Endothelial cell of umbilical vein (primary cell): ENCODE measurements around the gene SELENBP1. TPM values are rescaled to one million over a fixed set of nuclear protein-coding genes. Genes with fewer than 3 reads are reported as not detected.

Experiments
- BruUV-seq: library from RNA; stranded (reverse); fragments of 400-500 nt; replicated peaks from 2 replicates; lab custom pipeline; 2021; lab: Mats Ljungman, UMichigan
- CTCF ChIA-PET: fragments of 300-600, 350-600 bp; sonication (Branson Sonifier 250); formaldehyde crosslinking; loops from one replicate; lab custom pipeline; 2021; ENCODE audit warnings: antibody characterized with exemption, inconsistent platforms; lab: Charles Lee
- POLR2A ChIA-PET: fragments of 300-600, 350-600 bp; sonication (Branson Sonifier 250); formaldehyde crosslinking; loops from one replicate; lab custom pipeline; 2021; ENCODE audit warnings: antibody characterized with exemption, inconsistent platforms; lab: Charles Lee
- DNase-seq: peaks from one replicate; pipeline ENCODE4 v3.0.0-alpha.2; 2011; ENCODE audit warnings: low read depth, low spot score
- FAIRE-seq: peaks from 2 replicates; lab custom pipeline; 2011; peaks lifted over from hg19 to GRCh38; lab: Jason Lieb, UNC
- H2AFZ ChIP-seq: 2 replicates; pipeline ENCODE4 v1.6.0; 2012; ENCODE audit warnings: low read depth, low read length, control low read depth, inconsistent platforms
- H3K27ac ChIP-seq: 2 replicates; pipeline ENCODE4 v1.5.1; 2011; ENCODE audit warnings: low read depth, mild to moderate bottlenecking, control low read depth, low read length, moderate library complexity; ENCODE audit not compliant: insufficient read depth
- H3K27me3 ChIP-seq, 2 experiments: 2 replicates each; pipeline versions ENCODE4 v1.6.0 to v1.6.1; 2011; ENCODE audit warnings: low read length in 2 of 2, mixed read lengths in 1 of 2; ENCODE audit not compliant: control insufficient read depth in 2 of 2, insufficient read depth in 2 of 2
- H3K36me3 ChIP-seq, 2 experiments: 2 replicates in 1 of 2; 3 replicates in 1 of 2; pipeline ENCODE4 v1.5.1; 2011; ENCODE audit warnings: low read length in 2 of 2, mild to moderate bottlenecking in 1 of 2, moderate library complexity in 1 of 2; ENCODE audit not compliant: control insufficient read depth in 2 of 2, insufficient read depth in 2 of 2; ENCODE audit errors: extremely low read depth in 1 of 2
- H3K4me1 ChIP-seq: 3 replicates; pipeline ENCODE4 v1.5.1; 2011; ENCODE audit warnings: mild to moderate bottlenecking, low read length; ENCODE audit not compliant: control insufficient read depth, insufficient read depth; ENCODE audit errors: extremely low read depth
- H3K4me2 ChIP-seq: 2 replicates; pipeline ENCODE4 v1.6.1; 2011; ENCODE audit warnings: low read length, control low read depth, mixed read lengths; ENCODE audit not compliant: insufficient read depth
- H3K4me3 ChIP-seq, 3 experiments: fragments of 200-600 bp in 1 of 3; sonication (generic), shearing (Covaris generic) in 1 of 3; replicated peaks in 1 of 3; 2 replicates each; pipeline ENCODE4 v1.5.1; 2011 to 2016; ENCODE audit warnings: control low read depth in 3 of 3, low read length in 3 of 3, mild to moderate bottlenecking in 2 of 3, inconsistent platforms in 1 of 3, low read depth in 1 of 3, moderate library complexity in 1 of 3; ENCODE audit not compliant: insufficient read depth in 1 of 3
- H3K79me2 ChIP-seq: 2 replicates; pipeline ENCODE4 v1.6.0; 2012; ENCODE audit warnings: low read length, inconsistent platforms; ENCODE audit not compliant: control insufficient read depth, insufficient read depth
- H3K9ac ChIP-seq: replicated peaks from 2 replicates; pipeline ENCODE3; 2011; ENCODE audit warnings: low read length, control low read depth; ENCODE audit not compliant: insufficient read depth; ENCODE audit errors: extremely low read depth
- H3K9me1 ChIP-seq: replicated peaks from 3 replicates; pipeline ENCODE4 v1.6.0; 2011; ENCODE audit warnings: mild to moderate bottlenecking, low read length; ENCODE audit not compliant: control insufficient read depth, insufficient read depth; ENCODE audit errors: extremely low read depth
- H3K9me3 ChIP-seq: replicated peaks from 2 replicates; pipeline ENCODE4 v1.5.1; 2012; ENCODE audit warnings: low read length, inconsistent platforms; ENCODE audit not compliant: control insufficient read depth, insufficient read depth
- H4K20me1 ChIP-seq: replicated peaks from 2 replicates; pipeline ENCODE3; 2011; ENCODE audit warnings: mild to moderate bottlenecking, low read length; ENCODE audit not compliant: control insufficient read depth, insufficient read depth; ENCODE audit errors: extremely low read depth
- CTCF ChIP-seq, 2 donors: IDR thresholded peaks; 1 replicate in 1 of 2; 2 replicates in 1 of 2; pipeline ENCODE4 v1.5.1; 2011; ENCODE audit warnings: low read length in 2 of 2, mild to moderate bottlenecking in 2 of 2, moderate library complexity in 2 of 2, control low read depth in 1 of 2, inconsistent platforms in 1 of 2, low read depth in 1 of 2; ENCODE audit not compliant: insufficient read depth in 1 of 2; ENCODE audit errors: extremely low read depth in 1 of 2
- EZH2 ChIP-seq: IDR thresholded peaks from 2 replicates; pipeline ENCODE4 v1.6.1; 2012; ENCODE audit warnings: borderline replicate concordance, low read depth, mild to moderate bottlenecking, moderate library complexity, low read length, inconsistent platforms; ENCODE audit not compliant: severe bottlenecking
- FOS ChIP-seq: IDR thresholded peaks from 2 replicates; pipeline ENCODE4 v1.6.1; 2011; ENCODE audit warnings: mild to moderate bottlenecking, low read length, moderate library complexity, borderline replicate concordance; ENCODE audit not compliant: insufficient read depth
- GATA2 ChIP-seq: IDR thresholded peaks from 2 replicates; pipeline ENCODE4 v1.7.0; 2011; ENCODE audit warnings: low read depth, mild to moderate bottlenecking, moderate library complexity, mixed read lengths, low read length; ENCODE audit not compliant: insufficient read length, insufficient read depth
- JUN ChIP-seq: IDR thresholded peaks from 2 replicates; pipeline ENCODE4 v1.6.1; 2011; ENCODE audit warnings: borderline replicate concordance, low read depth; ENCODE audit not compliant: insufficient read length, insufficient read depth
- MAX ChIP-seq: IDR thresholded peaks from 2 replicates; pipeline ENCODE4 v1.6.1; 2011; ENCODE audit not compliant: insufficient read depth, insufficient read length
- MYC ChIP-seq: IDR thresholded peaks from one replicate; pipeline ENCODE4 v1.6.1; 2011; ENCODE audit warnings: mild to moderate bottlenecking, low read depth, low read length
- POLR2A ChIP-seq: IDR thresholded peaks from 2 replicates; pipeline ENCODE4 v1.6.1; 2012; ENCODE audit warnings: low read depth, mild to moderate bottlenecking, control low read depth, low read length
- POLR2AphosphoS5 ChIP-seq: IDR thresholded peaks from 2 replicates; pipeline ENCODE4 v1.6.1; 2012; ENCODE audit warnings: low read depth, mild to moderate bottlenecking, control low read depth, low read length, moderate library complexity; ENCODE audit not compliant: insufficient read depth
- dilution Hi-C: fragments of 300-500 bp; cut with MboI; formaldehyde crosslinking; loops from one replicate; pipeline ENCODE4 v1.15.0; 2019; ENCODE audit warnings: low sequenced_read_pairs; ENCODE audit not compliant: extremely low pct_ligation_motif_present
- intact Hi-C: fragments of 100-400 bp; cut with micrococcal nuclease; formaldehyde crosslinking; loops from one replicate; pipeline ENCODE4 v1.10.0; 2022
- polyA plus RNA-seq, 4 experiments: library from polyadenylated mRNA; depleted of rRNA in 3 of 4; stranded (reverse) in 3 of 4; unstranded in 1 of 4; fragments of >200 nt; gene quantifications; 2 replicates each; pipeline versions ENCODE4 v1.2.1 to v1.2.3, GENCODE V29; 2011 to 2012; ENCODE audit warnings: missing spikeins in 1 of 4
- total RNA-seq: library from RNA; stranded (reverse); gene quantifications from 2 replicates; pipeline ENCODE4 v1.2.3, GENCODE V29; 2021

Gene SELENBP1
- total and polyA plus RNA-seq, 2 donors (not counting 3 experiments of a cell fraction or from before 2014, with no cell fraction given): 18.0 to 40.6 TPM

DNA sequence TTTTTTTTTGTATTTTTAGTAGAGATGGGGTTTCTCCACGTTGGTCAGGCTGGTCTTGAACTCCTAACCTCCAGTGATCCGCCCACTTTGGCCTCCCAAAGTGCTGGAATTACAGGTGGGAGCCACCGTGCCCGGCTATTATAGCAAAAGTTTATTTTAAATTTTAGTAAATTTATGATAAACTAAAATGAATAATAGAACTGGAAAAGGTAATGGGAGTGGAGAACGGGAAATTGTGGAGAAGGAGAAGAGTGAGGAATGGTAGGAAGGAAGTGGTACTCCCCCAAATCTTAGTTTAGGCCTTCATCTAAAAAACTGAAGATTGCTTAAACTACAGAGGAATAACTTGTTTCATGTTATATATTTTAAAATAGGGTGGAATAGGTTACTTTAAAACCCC, 37.7 kb downstream of the SELENBP1 start:
- CTCF ChIA-PET: interaction anchor here (14.4 kb wide), 1 partner anchor 31 kb away, joined by 674 read pairs; no protein-coding TSS in a partner anchor
- H3K9ac ChIP-seq: no peak overlapping the region
- H3K27me3 ChIP-seq: no peaks in the 10 kb centered on the region
- no TSS peak for BruUV-seq
- H2AFZ ChIP-seq: no peak overlapping the region
- H3K27ac ChIP-seq: no peak overlapping the region
- H3K79me2 ChIP-seq: no peaks in the 10 kb centered on the region
- H4K20me1 ChIP-seq: no peaks in the 10 kb centered on the region
- H3K4me3 ChIP-seq: no peak overlapping the region
- H3K9me1 ChIP-seq: no peaks in the 10 kb centered on the region
- dilution Hi-C loops (no loop called here), intact Hi-C loops (no loop called here)
- H3K36me3 ChIP-seq: no peaks in the 10 kb centered on the region
- no peaks in the 10 kb centered on the region for H3K9me3 ChIP-seq
- FAIRE-seq (no peak), DNase-seq (no peak)
- POLR2A ChIA-PET: no interaction called here
- H3K4me1 ChIP-seq: no peaks in the 10 kb centered on the region
- TF ChIP-seq POLR2AphosphoS5: no peak
- no peak overlapping the region for H3K4me2 ChIP-seq

GRCh38 chr1:151327903-151328674, 44.4 kb downstream of the SELENBP1 start:
- Histone ChIP-seq H3K79me2 (peaks cover 26% of the 10 kb centered on the region), H3K4me3 (peak overlapping the region; percentile 0 to 86 (median 38)), H3K4me1 (peaks cover 22% of the 10 kb centered on the region), H4K20me1 (no peaks in the 10 kb centered on the region), H3K9ac (peak overlapping the region; percentile 97), H3K4me2 (peak overlapping the region; percentile 35), H3K36me3 (peaks cover 0 to 3% of the 10 kb centered on the region in 2 experiments), H2AFZ (peak overlapping the region; percentile 83), H3K9me3 (no peaks in the 10 kb centered on the region), H3K27ac (peak overlapping the region; percentile 36), H3K9me1 (no peaks in the 10 kb centered on the region), H3K27me3 (no peaks in the 10 kb centered on the region)
- TF ChIP-seq EZH2 (no peak), FOS (no peak), JUN (no peak), POLR2A (no peak), MYC (no peak), POLR2AphosphoS5 (no peak), GATA2 (no peak), MAX (no peak), CTCF (IDR thresholded peaks at IDR 0.05; ENCODE audit: extremely low read depth in 1 of 2, insufficient read depth in 1 of 2, low read depth in 1 of 2, low read length in 2 of 2) (no peak)
- TSS peak; percentile 70 for BruUV-seq
- intact Hi-C loops (loop anchor here (1.0 to 5.0 kb wide), 5 partner anchors 13 to 131 kb away; partner anchors contain the start of gene PIP5K1A), dilution Hi-C loops (no loop called here)
- DNase-seq: no peak
- no peak for FAIRE-seq
- ChIA-PET CTCF (interaction anchor here (1.3 to 5.9 kb wide), 7 partner anchors 11 to 90 kb away, joined by 3 to 103 read pairs (median 7); no protein-coding TSS in a partner anchor), POLR2A (interaction anchor here (1.0 to 1.8 kb wide), 6 partner anchors 8 to 213 kb away, joined by 3 to 11 read pairs (median 3); partner anchors contain the start of gene ZNF687)
